HepG2 (cell line): ENCODE results near the gene CIDEA. TPM values are rescaled to one million over a fixed set of nuclear protein-coding genes. Genes with fewer than 3 reads are reported as not detected.
A peak's percentile ranks its signal among the peaks of the same experiment; 100 is the strongest.

ENCODE experiments used
- ATAC-seq: fragments of 200-7000 bp; cut with Tn5 transposase; 3 replicates; pipeline ENCODE4 v1.9.1; 2020; ENCODE audit warnings: mild to moderate bottlenecking, moderate library complexity
- BruUV-seq: library from RNA; stranded (reverse); fragments of 400-500 nt; replicated peaks from 2 replicates; lab custom pipeline; 2021; lab: Mats Ljungman, UMichigan
- CTCF ChIA-PET: fragments of 300-600 bp; formaldehyde crosslinking; extraction: SDS; loops from one replicate; lab custom pipeline; 2021; ENCODE audit warnings: low total read pairs, inconsistent platforms, low intra/inter-chr PET ratio; lab: Yijun Ruan, JAX
- POLR2A ChIA-PET: fragments of 350-600 bp; sonication (Branson Sonifier 250); formaldehyde crosslinking; loops from one replicate; lab custom pipeline; 2020; ENCODE audit warnings: antibody characterized with exemption, inconsistent platforms; lab: Yijun Ruan, JAX
- DNase-seq: peaks from one replicate; pipeline ENCODE4 v3.0.0-alpha.2; 2015; ENCODE audit warnings: low spot score
- FAIRE-seq: peaks from 3 replicates; lab custom pipeline; 2011; peaks lifted over from hg19 to GRCh38; lab: Jason Lieb, UNC
- H2AFZ ChIP-seq: one replicate; pipeline ENCODE4 v1.6.1; 2011; ENCODE audit warnings: low read length, inconsistent platforms
- H3K27ac ChIP-seq: fragments of 300-600 bp; 3 replicates; pipeline ENCODE4 v1.8.0; 2011; ENCODE audit warnings: mixed run types, mild to moderate bottlenecking, mixed read lengths, low read length, inconsistent platforms; ENCODE audit not compliant: insufficient read depth; ENCODE audit errors: extremely low read length
- H3K27me3 ChIP-seq, 2 experiments: fragments of 200-600 bp in 1 of 2; 2 replicates in 1 of 2; 3 replicates in 1 of 2; pipeline versions ENCODE4 v1.6.0 to v1.8.0; 2011; ENCODE audit warnings: low read length in 2 of 2, mild to moderate bottlenecking in 2 of 2, moderate library complexity in 2 of 2, inconsistent platforms in 1 of 2; ENCODE audit not compliant: insufficient read depth in 2 of 2, control insufficient read depth in 1 of 2
- H3K36me3 ChIP-seq, 2 experiments: fragments of 200-600 bp in 1 of 2; replicated peaks in 1 of 2; 2 replicates in 1 of 2; 3 replicates in 1 of 2; pipeline versions ENCODE4 v1.5.1 to v1.8.0; 2011; ENCODE audit warnings: low read length in 2 of 2, inconsistent platforms in 1 of 2; ENCODE audit not compliant: insufficient read depth in 2 of 2, control insufficient read depth in 1 of 2
- H3K4me1 ChIP-seq: 2 replicates; pipeline ENCODE4 v1.5.1; 2012; ENCODE audit warnings: low read length, inconsistent platforms; ENCODE audit not compliant: insufficient read depth
- H3K4me2 ChIP-seq: 2 replicates; pipeline ENCODE4 v1.6.0; 2011; ENCODE audit warnings: low read depth, low read length, inconsistent platforms
- H3K4me3 ChIP-seq, 3 experiments: fragments of 200-600 bp in 1 of 3; sonication (generic), shearing (Covaris generic) in 1 of 3; replicated peaks in 1 of 3; 2 replicates each; pipeline ENCODE4 v1.5.1; 2011 to 2016; ENCODE audit warnings: low read length in 3 of 3, inconsistent platforms in 2 of 3, low read depth in 2 of 3, mild to moderate bottlenecking in 2 of 3, control low read depth in 1 of 3, mixed read lengths in 1 of 3; ENCODE audit not compliant: insufficient read depth in 1 of 3
- H3K79me2 ChIP-seq: one replicate; pipeline ENCODE4 v1.6.1; 2011; ENCODE audit warnings: low read length, inconsistent platforms; ENCODE audit not compliant: insufficient read depth
- H3K9ac ChIP-seq: 2 replicates; pipeline ENCODE4 v1.6.0; 2011; ENCODE audit warnings: mild to moderate bottlenecking, low read depth, low read length, inconsistent platforms; ENCODE audit not compliant: insufficient read depth
- H3K9me3 ChIP-seq: 2 replicates; pipeline ENCODE4 v1.5.1; 2012; ENCODE audit warnings: mild to moderate bottlenecking, low read length
- H4K20me1 ChIP-seq: 2 replicates; pipeline ENCODE4 v1.6.0; 2011; ENCODE audit warnings: inconsistent platforms, mild to moderate bottlenecking, low read length, moderate library complexity; ENCODE audit not compliant: insufficient read depth
- DR1 ChIP-seq: sonication (generic); formaldehyde crosslinking; IDR thresholded peaks from 2 replicates; pipeline ENCODE4 v1.8.0; 2021; ENCODE audit warnings: mild to moderate bottlenecking, missing genetic modification reagents, inconsistent platforms
- FOXA1 ChIP-seq, 2 experiments: fragments of 450-650 bp in 1 of 2; sonication (generic) in 1 of 2; formaldehyde crosslinking in 1 of 2; IDR thresholded peaks; 2 replicates each; pipeline versions ENCODE4 v1.4.0 to v1.6.1; 2016 to 2020; ENCODE audit warnings: missing genetic modification reagents in 1 of 2
- MYPOP ChIP-seq: sonication (generic); formaldehyde crosslinking; IDR thresholded peaks from 2 replicates; pipeline ENCODE4 v1.8.1; 2023; ENCODE audit warnings: mild to moderate bottlenecking, moderate library complexity, missing genetic modification reagents
- ZNF678 ChIP-seq: sonication (generic); formaldehyde crosslinking; IDR thresholded peaks from 2 replicates; pipeline ENCODE4 v1.4.0; 2020; ENCODE audit warnings: mild to moderate bottlenecking, missing genetic modification reagents
- ZNF704 ChIP-seq: sonication (generic); formaldehyde crosslinking; IDR thresholded peaks from 2 replicates; pipeline ENCODE4 v1.8.1; 2023; ENCODE audit warnings: mild to moderate bottlenecking, inconsistent platforms, moderate library complexity, missing genetic modification reagents, borderline replicate concordance
- WGBS: methylation state at CpG from one replicate; pipeline ENCODE4 v1.1.6; 2017; ENCODE audit warnings: low lambda C conversion rate; 5-methylcytosine and 5-hydroxymethylcytosine counted together
- in situ Hi-C: cut with HindIII; loops from 2 replicates; pipeline ENCODE4 v1.10.0; 2017; ENCODE audit warnings: low pct_unique_long_range_greater_than_20kb; ENCODE audit not compliant: extremely low pct_ligation_motif_present
- intact Hi-C: fragments of 100-400 bp; cut with micrococcal nuclease; formaldehyde crosslinking; loops from one replicate; pipeline ENCODE4 v1.10.0; 2022; ENCODE audit not compliant: unreplicated experiment
- polyA plus RNA-seq, 8 experiments: library from polyadenylated mRNA; depleted of rRNA in 3 of 8; stranded (reverse) in 7 of 8; unstranded in 1 of 8; fragments of >200 nt; fragmentation: Illumina TruSeq in 4 of 8; extraction: Trizol in 4 of 8; gene quantifications; 2 replicates each; pipeline versions ENCODE4 v1.2.1 to v1.2.3, GENCODE V29; 2011 to 2016; ENCODE audit warnings: low read depth in 4 of 8, missing spikeins in 1 of 8, mixed read lengths in 1 of 8; ENCODE audit not compliant: insufficient read depth in 1 of 8
- total RNA-seq, 5 experiments: library from RNA; depleted of rRNA; stranded (reverse); fragments of >200 nt; fragmentation: Illumina TruSeq; extraction: Trizol; gene quantifications; 2 replicates each; pipeline ENCODE4 v1.2.3, GENCODE V29; 2016; ENCODE audit warnings: low read depth in 1 of 5

CIDEA gene
- total and polyA plus RNA-seq, 2 of the 13 experiments (the other 11 are each of a cell fraction or from before 2014, with no cell fraction given), result not detected

GRCh38 chr18:12253663-12254135, 462 bp upstream of the CIDEA start (continued):
- TF ChIP-seq ZNF704 (CRISPR knock-in tag), result no peak
- no peak for TF ChIP-seq DR1 (CRISPR knock-in tag)
- TF ChIP-seq, all 625 proteins: peak for 2

GRCh38 chr18:12254820-12255511, 805 bp downstream of the CIDEA start:
- BruUV-seq, result no TSS peak
- Histone ChIP-seq H4K20me1 (no peaks in the 10 kb centered on the region), H3K27me3 (peaks cover 10 to 78% of the 10 kb centered on the region in 2 experiments), H2AFZ (no peak overlapping the region), H3K79me2 (no peaks in the 10 kb centered on the region), H3K9ac (no peak overlapping the region), H3K27ac (no peak overlapping the region), H3K4me2 (no peak overlapping the region), H3K4me1 (peaks cover 5% of the 10 kb centered on the region; the same call in 1 of the 2 replicates), H3K4me3 (no peak overlapping the region), H3K9me3 (no peaks in the 10 kb centered on the region), H3K36me3 (no peaks in the 10 kb centered on the region)
- ChIA-PET POLR2A (no interaction called here), CTCF (no interaction called here)
- intact Hi-C loops (no loop called here), in situ Hi-C loops (no loop called here)
- no peak for TF ChIP-seq ZNF678
- FAIRE-seq, result no peak
- ATAC-seq, result no peak
- 80% methylated on average over 27 of the region's 38 CpGs for WGBS
- no peak for DNase-seq

GRCh38 chr18:12255626-12256026, 1.5 kb downstream of the CIDEA start:
- BruUV-seq, result no TSS peak
- H3K4me1 ChIP-seq, result peaks cover 5% of the 10 kb centered on the region; the same call in 1 of the 2 replicates
- FAIRE-seq (no peak), DNase-seq (peak; percentile 35), ATAC-seq (no peak; the same call in 2 of the 3 replicates)
- peaks cover 10 to 80% of the 10 kb centered on the region in 2 experiments for H3K27me3 ChIP-seq
- no peak overlapping the region for H3K27ac ChIP-seq
- in situ Hi-C loops (no loop called here), intact Hi-C loops (no loop called here)
- no peak overlapping the region for H3K9ac ChIP-seq
- POLR2A ChIA-PET, result no interaction called here
- TF ChIP-seq MYPOP (CRISPR knock-in tag) (no peak), FOXA1 (IDR thresholded peaks at IDR 0.05) (no peak), FOXA1 (CRISPR knock-in tag; IDR thresholded peaks at IDR 0.05) (0 out of 2 replicates have a peak, but pooled peaks have one; percentile 9)
- H3K9me3 ChIP-seq, result no peaks in the 10 kb centered on the region
- no peaks in the 10 kb centered on the region for H4K20me1 ChIP-seq
- no peaks in the 10 kb centered on the region for H3K79me2 ChIP-seq
- H3K36me3 ChIP-seq, result no peaks in the 10 kb centered on the region
- no peak overlapping the region for H3K4me3 ChIP-seq
- CTCF ChIA-PET, result no interaction called here
- no peak overlapping the region for H2AFZ ChIP-seq
- WGBS, result 11% methylated on average over 3 of the region's 4 CpGs
- H3K4me2 ChIP-seq, result no peak overlapping the region
